Liver (tissue), 9 donors: ENCODE data around the gene CIB2. TPM values are rescaled to one million over a fixed set of nuclear protein-coding genes. Genes with fewer than 3 reads are reported as not detected.
A peak's percentile ranks its signal among the peaks of the same experiment; 100 is the strongest.

Source experiments
- DNase-seq: peaks from one replicate; pipeline ENCODE4 v3.0.0-alpha.2; 2017; ENCODE audit warnings: low spot score
- H3K27ac ChIP-seq, 2 donors: one replicate each; pipeline ENCODE4 v1.7.0; 2013; ENCODE audit warnings: inconsistent platforms in 2 of 2, low read length in 2 of 2, control low read depth in 1 of 2, low read depth in 1 of 2, mild to moderate bottlenecking in 1 of 2
- H3K27me3 ChIP-seq, 4 donors: one replicate each; pipeline versions ENCODE4 v1.6.1 to v1.7.0; 2013; ENCODE audit warnings: low read length in 3 of 4, inconsistent platforms in 1 of 4, mild to moderate bottlenecking in 1 of 4, moderate library complexity in 1 of 4; ENCODE audit not compliant: control insufficient read depth in 4 of 4, insufficient read depth in 4 of 4
- H3K36me3 ChIP-seq, 4 donors: one replicate each; pipeline versions ENCODE4 v1.6.1 to v1.7.0; 2013; ENCODE audit warnings: low read length in 3 of 4, mild to moderate bottlenecking in 3 of 4, low read depth in 1 of 4, moderate library complexity in 1 of 4; ENCODE audit not compliant: control insufficient read depth in 4 of 4, insufficient read depth in 3 of 4
- H3K4me1 ChIP-seq, 4 donors: one replicate each; pipeline versions ENCODE4 v1.6.1 to v1.7.0; 2013; ENCODE audit warnings: low read length in 3 of 4, mild to moderate bottlenecking in 3 of 4, moderate library complexity in 1 of 4; ENCODE audit not compliant: control insufficient read depth in 4 of 4, insufficient read depth in 4 of 4
- H3K4me3 ChIP-seq, 3 donors: one replicate each; pipeline versions ENCODE4 v1.6.1 to v1.7.0; 2013; ENCODE audit warnings: low read length in 3 of 3, control low read depth in 1 of 3, low read depth in 1 of 3, mild to moderate bottlenecking in 1 of 3
- H3K9ac ChIP-seq, 2 donors: one replicate each; pipeline ENCODE4 v1.7.0; 2013; ENCODE audit warnings: low read length in 2 of 2, mild to moderate bottlenecking in 2 of 2, moderate library complexity in 2 of 2, control low read depth in 1 of 2, low read depth in 1 of 2
- H3K9me3 ChIP-seq, 4 donors: one replicate each; pipeline versions ENCODE4 v1.6.1 to v1.7.0; 2013; ENCODE audit warnings: low read length in 3 of 4; ENCODE audit not compliant: control insufficient read depth in 4 of 4
- ATF3 ChIP-seq: IDR thresholded peaks from 2 replicates; pipeline ENCODE4 v1.6.1; 2016; ENCODE audit warnings: antibody characterized with exemption
- EGR1 ChIP-seq, 2 donors: IDR thresholded peaks; 2 replicates each; pipeline ENCODE4 v1.6.1; 2016 to 2018; ENCODE audit warnings: antibody characterized with exemption in 2 of 2, low read depth in 2 of 2
- GABPA ChIP-seq, 2 donors: IDR thresholded peaks in 1 of 2; conservative IDR thresholded peaks in 1 of 2; 2 replicates each; pipeline ENCODE4 v1.6.1; 2016; ENCODE audit warnings: antibody characterized with exemption in 2 of 2, mild to moderate bottlenecking in 1 of 2, moderate library complexity in 1 of 2
- HNF4A ChIP-seq, 2 donors: conservative IDR thresholded peaks; 2 replicates each; pipeline ENCODE4 v1.6.1; 2016; ENCODE audit warnings: antibody characterized with exemption in 2 of 2, mild to moderate bottlenecking in 2 of 2
- JUND ChIP-seq, 2 donors: IDR thresholded peaks; 2 replicates each; pipeline ENCODE4 v1.6.1; 2016; ENCODE audit warnings: antibody characterized with exemption in 2 of 2
- MAX ChIP-seq: IDR thresholded peaks from 2 replicates; pipeline ENCODE4 v1.6.1; 2016; ENCODE audit warnings: antibody characterized with exemption
- NR2F2 ChIP-seq: IDR thresholded peaks from 2 replicates; pipeline ENCODE4 v1.6.1; 2016; ENCODE audit warnings: antibody characterized with exemption
- RAD21 ChIP-seq, 2 donors: IDR thresholded peaks; 2 replicates each; pipeline ENCODE4 v1.6.1; 2016; ENCODE audit warnings: antibody characterized with exemption in 2 of 2, mild to moderate bottlenecking in 2 of 2
- REST ChIP-seq: IDR thresholded peaks from 2 replicates; pipeline ENCODE4 v1.6.1; 2016; ENCODE audit warnings: antibody characterized with exemption, mild to moderate bottlenecking
- RXRA ChIP-seq, 2 donors: IDR thresholded peaks; 2 replicates each; pipeline ENCODE4 v1.6.1; 2017 to 2018; ENCODE audit warnings: antibody characterized with exemption in 2 of 2, mild to moderate bottlenecking in 1 of 2
- SP1 ChIP-seq: IDR thresholded peaks from 2 replicates; pipeline ENCODE4 v1.6.1; 2018; ENCODE audit warnings: antibody characterized with exemption, mild to moderate bottlenecking
- TAF1 ChIP-seq: conservative IDR thresholded peaks from 2 replicates; pipeline ENCODE4 v1.6.1; 2016; ENCODE audit warnings: antibody characterized with exemption, mild to moderate bottlenecking
- YY1 ChIP-seq: IDR thresholded peaks from 2 replicates; pipeline ENCODE4 v1.6.1; 2016; ENCODE audit warnings: antibody characterized with exemption, mild to moderate bottlenecking
- WGBS: extraction: QIAGEN DNeasy Blood & Tissue Kit; methylation state at CpG from one replicate; pipeline ENCODE4 v1.1.7; 2013; 5-methylcytosine and 5-hydroxymethylcytosine counted together
- polyA plus RNA-seq, 2 donors: library from polyadenylated mRNA; stranded (reverse) in 1 of 2; unstranded in 1 of 2; fragments of 200-250 nt in 1 of 2; fragments of >200 nt in 1 of 2; fragmentation: Nextera tagmentation in 1 of 2; extraction: Ambion mirVana in 1 of 2; gene quantifications; one replicate each; pipeline versions ENCODE4 v1.2.1 to v1.2.3, GENCODE V29; 2013 to 2015
- total RNA-seq, 2 donors: library from RNA; depleted of rRNA; stranded (reverse); fragments of >200 nt; gene quantifications; one replicate each; pipeline ENCODE4 v1.2.3, GENCODE V29; 2014
- donor health status: healthy.
- donor health status: healthy.
- donor health status: healthy.
- donor health status: healthy.
- donor health status: healthy.

CIB2 gene
- total and polyA plus RNA-seq, 4 donors: 0.25 to 2.2 (median 0.53) TPM

- no peaks in the 10 kb centered on the region for H3K9me3 ChIP-seq
- H3K4me3 ChIP-seq: peak overlapping the region; percentile 80 to 90 (median 85)
- peak overlapping the region; percentile 78 to 90 for H3K27ac ChIP-seq
- TF ChIP-seq YY1: peak; percentile 2
- peak; percentile 26 for TF ChIP-seq REST
- no peak for TF ChIP-seq ATF3
- no peak for TF ChIP-seq MAX
- TF ChIP-seq NR2F2: peak; percentile 44
- TF ChIP-seq HNF4A (conservative IDR thresholded peaks at IDR 0.05): no peak
- peak; percentile 57 for TF ChIP-seq TAF1
- no peak for TF ChIP-seq EGR1 (IDR thresholded peaks at IDR 0.05; ENCODE audit: low read depth in 2 of 2)
- peaks cover 1 to 33% (median 16%) of the 10 kb centered on the region in 4 donors for H3K4me1 ChIP-seq
- 9% methylated on average over 7 of the region's 7 CpGs for WGBS
- no peaks in the 10 kb centered on the region for H3K36me3 ChIP-seq
- peak overlapping the region; percentile 84 to 90 for H3K9ac ChIP-seq
- DNase-seq: no peak
- H3K27me3 ChIP-seq: no peaks in the 10 kb centered on the region
These were observed 55.6 kb downstream of the CIB2 start for GRCh38 chr15:78075490-78076230.

GRCh38 chr15:78073046-78073787 is 58.0 kb downstream of the CIB2 start:
- no peak for TF ChIP-seq EGR1 (IDR thresholded peaks at IDR 0.05; ENCODE audit: low read depth in 2 of 2)
- no peak for TF ChIP-seq GABPA (IDR thresholded peaks at IDR 0.05 in 1 of 2, conservative IDR thresholded peaks at IDR 0.05 in 1 of 2)
- no peak for TF ChIP-seq HNF4A (conservative IDR thresholded peaks at IDR 0.05)
- TF ChIP-seq MAX: no peak
- TF ChIP-seq YY1: no peak
- no peak for TF ChIP-seq JUND (IDR thresholded peaks at IDR 0.05)
- TF ChIP-seq RXRA (IDR thresholded peaks at IDR 0.05): no peak
- no peak for TF ChIP-seq RAD21 (IDR thresholded peaks at IDR 0.05)
- TF ChIP-seq ATF3: no peak
- TF ChIP-seq SP1: no peak

More at GRCh38 chr15:78073046-78073787, 58.0 kb downstream of the CIB2 start:
- Histone ChIP-seq H3K9me3 (no peaks in the 10 kb centered on the region), H3K36me3 (no peaks in the 10 kb centered on the region), H3K4me1 (peaks cover 12 to 52% (median 29%) of the 10 kb centered on the region in 4 donors), H3K27ac (peak overlapping the region; percentile 81 to 92), H3K9ac (peak overlapping the region; percentile 64 to 96), H3K27me3 (no peaks in the 10 kb centered on the region), H3K4me3 (no peak overlapping the region)
- 87% methylated on average over 5 of the region's 5 CpGs for WGBS
- no peak for DNase-seq
